Measurements from ENCODE around the gene PRSS33.

- TF ChIP-seq, protein P1, sequence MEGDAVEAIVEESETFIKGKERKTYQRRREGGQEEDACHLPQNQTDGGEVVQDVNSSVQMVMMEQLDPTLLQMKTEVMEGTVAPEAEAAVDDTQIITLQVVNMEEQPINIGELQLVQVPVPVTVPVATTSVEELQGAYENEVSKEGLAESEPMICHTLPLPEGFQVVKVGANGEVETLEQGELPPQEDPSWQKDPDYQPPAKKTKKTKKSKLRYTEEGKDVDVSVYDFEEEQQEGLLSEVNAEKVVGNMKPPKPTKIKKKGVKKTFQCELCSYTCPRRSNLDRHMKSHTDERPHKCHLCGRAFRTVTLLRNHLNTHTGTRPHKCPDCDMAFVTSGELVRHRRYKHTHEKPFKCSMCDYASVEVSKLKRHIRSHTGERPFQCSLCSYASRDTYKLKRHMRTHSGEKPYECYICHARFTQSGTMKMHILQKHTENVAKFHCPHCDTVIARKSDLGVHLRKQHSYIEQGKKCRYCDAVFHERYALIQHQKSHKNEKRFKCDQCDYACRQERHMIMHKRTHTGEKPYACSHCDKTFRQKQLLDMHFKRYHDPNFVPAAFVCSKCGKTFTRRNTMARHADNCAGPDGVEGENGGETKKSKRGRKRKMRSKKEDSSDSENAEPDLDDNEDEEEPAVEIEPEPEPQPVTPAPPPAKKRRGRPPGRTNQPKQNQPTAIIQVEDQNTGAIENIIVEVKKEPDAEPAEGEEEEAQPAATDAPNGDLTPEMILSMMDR (IDR thresholded peaks at IDR 0.05) = no peak
- TF ChIP-seq POLR2A (IDR thresholded peaks at IDR 0.05) = no peak
These were observed 49.5 kb upstream of the PRSS33 start for GRCh38 chr16:2836646-2837508.
